T-helper 9 cell (primary cell): ENCODE data around the gene XPR1.
"Not testable (repeated sequence)": the region's sequence is repeated elsewhere in the genome, so short reads cannot be mapped to it uniquely, and the experiment has no call there.

Experiments used
- DNase-seq: peaks from one replicate; pipeline ENCODE4 v3.0.0-alpha.2; 2020

Gene XPR1

DNA sequence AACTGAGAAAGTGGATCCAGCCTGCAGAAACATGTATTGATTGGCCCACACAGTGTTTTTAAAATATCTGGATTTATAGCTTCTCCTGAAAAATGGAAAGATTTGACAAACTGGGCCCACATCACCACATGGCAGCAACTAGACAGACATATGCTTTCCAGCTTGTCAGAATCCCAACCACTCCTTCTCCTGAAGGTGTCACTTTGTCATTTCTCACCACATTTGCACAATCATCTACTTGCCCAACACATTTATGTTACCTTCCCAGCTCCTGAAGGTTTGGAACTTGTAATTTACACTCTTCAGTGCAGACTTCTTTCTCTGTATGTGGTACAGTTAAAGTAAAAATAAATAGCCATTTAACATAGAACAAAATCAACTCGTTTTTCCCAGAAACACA, 154.8 kb downstream of the XPR1 start:
- no peak for DNase-seq

DNA sequence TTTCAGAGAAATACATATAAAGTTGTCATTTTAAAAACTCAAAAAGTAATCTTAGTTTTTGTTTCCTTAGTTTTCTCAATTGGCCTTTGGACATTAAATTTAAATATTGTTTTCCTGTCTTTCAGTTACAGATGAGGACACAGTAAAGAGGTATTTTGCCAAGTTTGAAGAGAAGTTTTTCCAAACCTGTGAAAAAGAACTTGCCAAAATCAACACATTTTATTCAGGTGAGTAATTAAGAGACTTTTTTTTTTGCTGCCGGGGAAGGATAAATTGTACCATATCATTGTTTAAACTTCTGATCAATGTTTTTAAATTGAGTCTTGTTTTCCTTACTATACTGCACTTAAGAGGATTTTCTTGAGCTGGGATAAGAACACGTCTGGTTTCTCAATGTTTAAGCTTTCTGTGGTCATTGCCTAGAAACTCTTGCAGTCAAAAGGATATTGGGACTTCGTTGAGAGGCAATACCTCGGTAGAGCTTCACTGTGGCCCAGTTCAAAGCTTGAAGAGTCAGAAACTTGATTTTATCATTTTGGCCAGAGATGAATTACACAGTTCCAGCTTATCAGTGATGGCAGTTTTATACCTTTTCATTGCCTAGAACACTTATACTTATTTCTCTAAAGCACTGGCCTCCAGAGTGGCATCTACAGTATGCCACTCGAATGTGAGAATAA, 155.9 kb downstream of the XPR1 start:
- DNase-seq, result no peak

DNA sequence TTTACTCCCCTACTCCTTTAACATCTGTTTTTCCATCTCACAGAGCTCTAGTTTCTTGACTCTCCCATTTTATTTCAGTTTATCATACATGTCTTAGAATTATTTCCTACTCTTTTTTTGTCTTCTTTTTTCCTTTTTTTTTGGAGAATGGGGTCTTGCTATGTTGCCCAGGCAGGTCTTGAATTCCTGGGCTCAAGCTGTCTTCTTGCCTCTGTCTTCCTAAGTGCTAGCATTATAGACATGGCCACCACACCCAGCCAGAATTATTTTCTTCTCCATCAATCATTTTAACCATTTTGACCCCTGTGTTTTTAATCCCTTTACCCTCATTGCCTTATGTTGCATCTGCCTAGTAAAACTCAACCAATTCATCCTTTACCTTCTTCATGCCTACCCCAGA, 157.6 kb downstream of the XPR1 start:
- no peak for DNase-seq

DNA sequence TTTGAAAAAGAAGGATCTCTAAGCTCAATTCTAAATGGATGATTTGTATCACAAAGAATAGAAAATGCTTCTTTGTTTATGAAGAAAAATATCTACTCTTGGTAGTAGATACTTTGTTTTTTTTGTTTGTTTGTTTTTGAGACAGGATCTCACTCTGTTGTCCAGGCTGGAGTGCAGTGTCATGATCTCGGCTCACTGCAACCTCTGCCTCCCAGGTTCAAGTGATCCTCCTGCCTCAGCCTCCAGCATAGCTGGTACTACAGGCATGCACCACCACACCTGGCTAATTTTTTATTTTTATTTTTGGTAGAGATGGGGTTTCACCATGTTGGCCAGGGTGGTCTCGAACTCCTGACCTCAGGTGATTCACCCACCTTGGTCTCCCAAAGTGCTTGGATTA, 159.3 kb downstream of the XPR1 start:
- not testable (repeated sequence) for DNase-seq

DNA sequence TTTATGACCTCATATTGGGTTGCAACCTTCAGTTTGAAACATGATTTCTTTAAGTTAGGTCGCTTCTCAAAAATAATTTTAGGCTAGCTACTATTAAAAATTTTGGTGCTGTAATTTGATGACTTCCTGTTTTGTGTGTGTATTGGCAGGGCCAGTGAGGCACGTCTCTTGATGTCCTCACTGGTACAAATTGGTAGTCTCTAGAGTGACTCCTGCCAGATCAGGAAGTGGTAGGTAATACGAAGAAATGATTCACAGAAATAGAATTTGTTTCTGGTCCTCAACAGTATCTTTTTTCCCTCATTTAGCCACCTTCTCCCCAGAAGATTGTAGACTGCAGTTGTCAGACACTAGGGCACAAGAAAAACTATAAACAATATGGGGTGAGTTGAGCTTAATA, 160.0 kb downstream of the XPR1 start:
- DNase-seq, result no peak

DNA sequence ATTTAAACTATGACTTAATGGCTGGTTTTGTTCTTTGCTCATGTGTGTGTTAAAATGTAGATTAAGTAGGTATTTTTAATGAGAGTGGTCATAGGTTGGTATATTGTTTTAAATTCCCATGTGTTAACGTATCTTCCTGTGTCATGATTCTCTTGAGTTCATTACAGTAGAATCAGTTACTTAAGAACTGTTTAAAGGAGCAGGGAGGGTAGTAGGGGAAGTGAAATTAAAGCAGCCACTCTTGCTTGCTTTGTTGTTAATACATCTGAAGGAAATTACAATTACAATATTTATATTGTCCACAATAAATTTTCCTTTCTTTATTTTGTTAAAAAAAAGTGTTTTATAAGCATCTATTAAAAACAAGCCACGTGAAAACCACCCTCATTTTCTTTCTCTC, 161.6 kb downstream of the XPR1 start:
- DNase-seq, result no peak

DNA sequence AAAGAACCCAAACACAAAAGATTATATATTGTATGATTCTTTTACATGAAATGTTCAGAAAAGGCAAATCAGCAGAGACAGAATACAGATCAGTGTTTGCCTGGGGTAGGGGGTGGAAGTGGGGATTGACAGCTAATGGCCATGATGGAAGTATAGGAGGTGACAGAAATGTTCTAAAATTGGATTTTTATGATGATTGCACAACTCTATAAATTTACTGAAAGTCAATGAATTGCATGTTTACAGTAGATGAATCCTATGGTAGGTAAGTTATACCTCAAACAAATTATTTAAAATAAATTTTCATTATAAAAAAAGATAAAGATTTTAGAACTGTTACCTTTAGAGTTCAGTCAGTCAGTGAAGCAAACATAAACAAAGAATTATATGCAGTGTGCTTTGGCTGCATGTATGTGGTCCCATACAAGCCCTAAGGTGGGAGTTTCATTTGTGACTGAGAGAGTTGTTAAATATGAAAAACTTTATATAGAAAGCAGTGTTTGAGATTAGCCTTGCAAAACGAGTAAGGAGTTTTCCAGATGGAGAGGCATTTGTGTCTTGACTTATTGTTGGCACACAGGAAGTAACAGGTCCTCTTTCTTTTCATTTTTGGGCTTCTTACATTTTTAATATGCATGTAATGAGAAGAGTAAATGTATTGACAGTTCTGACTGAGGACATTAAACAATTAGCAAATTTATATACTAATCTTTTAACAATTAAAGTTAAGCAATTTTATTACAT, 165.2 kb downstream of the XPR1 start:
- no peak for DNase-seq

DNA sequence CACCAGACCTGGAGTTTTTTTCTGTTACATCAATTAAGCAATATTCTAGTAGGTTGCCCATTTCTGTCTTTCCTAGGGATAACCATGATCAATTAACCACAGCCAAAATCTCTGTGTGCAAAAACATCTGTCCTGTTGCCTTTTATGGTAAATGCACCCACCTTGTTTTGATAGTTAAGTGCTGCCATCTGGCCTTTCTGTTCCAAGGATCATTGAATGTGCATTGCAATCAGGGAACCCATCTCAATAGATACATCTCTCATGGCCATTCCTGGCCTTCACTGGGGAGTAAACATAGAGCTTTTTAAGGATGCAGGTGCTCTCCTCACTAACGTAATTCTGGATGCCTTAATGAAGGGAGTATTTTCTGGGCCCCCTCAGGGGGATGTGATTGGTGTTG, 169.1 kb downstream of the XPR1 start:
- no peak for DNase-seq

DNA sequence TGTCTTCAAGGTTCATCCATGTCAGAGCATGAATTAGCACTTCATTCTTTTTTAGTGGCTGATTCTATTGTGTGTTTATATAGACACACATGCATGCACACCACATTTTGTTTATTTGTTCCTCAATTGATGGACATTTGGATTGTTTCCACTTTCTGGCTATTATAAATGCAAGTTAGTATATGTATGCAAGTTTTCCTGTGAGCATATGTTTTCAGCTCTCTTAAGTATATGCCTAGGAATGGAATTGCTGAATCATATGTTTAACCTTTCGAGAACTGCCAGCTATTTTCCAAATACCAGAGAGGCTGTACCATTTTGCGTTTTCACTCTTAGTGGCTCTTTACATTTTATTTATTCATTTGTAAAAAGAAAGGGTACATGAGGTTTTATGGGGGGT, 171.0 kb downstream of the XPR1 start:
- no peak for DNase-seq

DNA sequence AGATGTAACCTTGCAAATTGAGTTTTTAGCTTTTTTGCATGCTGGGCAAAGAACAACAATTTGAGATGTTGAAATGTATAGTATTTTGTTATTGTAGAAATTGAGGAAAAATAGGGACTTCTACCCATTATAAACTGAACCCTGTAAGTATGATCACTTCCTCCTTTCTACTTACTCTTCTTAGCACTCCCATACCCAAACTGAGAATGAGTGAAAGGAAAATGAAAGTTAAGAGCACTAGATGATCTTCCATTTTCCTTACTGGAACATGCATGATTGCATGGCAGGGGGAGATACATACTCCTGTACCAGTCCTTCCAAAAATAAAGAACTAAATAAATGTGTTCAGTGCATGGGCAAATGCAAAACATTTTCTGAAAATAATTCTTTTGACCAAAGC, 173.5 kb downstream of the XPR1 start:
- DNase-seq, result no peak

DNA sequence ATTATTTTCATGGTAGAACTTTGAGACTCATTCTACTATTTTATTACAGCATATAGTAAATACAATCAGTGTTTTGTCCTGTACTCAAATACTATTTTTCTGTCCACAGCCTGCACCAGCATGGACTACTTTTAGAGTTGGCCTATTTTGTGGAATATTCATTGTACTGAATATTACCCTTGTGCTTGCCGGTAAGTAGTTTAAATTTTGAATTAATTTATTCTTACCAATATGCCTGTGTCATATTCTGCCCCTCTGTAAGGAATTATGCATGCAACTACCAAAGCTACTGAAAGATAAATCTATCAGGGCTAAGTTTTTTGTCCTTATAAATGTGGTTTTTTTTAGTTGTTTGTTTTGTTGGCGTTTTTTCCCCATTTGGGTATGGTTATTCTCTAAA, 179.5 kb downstream of the XPR1 start:
- DNase-seq, result no peak

DNA sequence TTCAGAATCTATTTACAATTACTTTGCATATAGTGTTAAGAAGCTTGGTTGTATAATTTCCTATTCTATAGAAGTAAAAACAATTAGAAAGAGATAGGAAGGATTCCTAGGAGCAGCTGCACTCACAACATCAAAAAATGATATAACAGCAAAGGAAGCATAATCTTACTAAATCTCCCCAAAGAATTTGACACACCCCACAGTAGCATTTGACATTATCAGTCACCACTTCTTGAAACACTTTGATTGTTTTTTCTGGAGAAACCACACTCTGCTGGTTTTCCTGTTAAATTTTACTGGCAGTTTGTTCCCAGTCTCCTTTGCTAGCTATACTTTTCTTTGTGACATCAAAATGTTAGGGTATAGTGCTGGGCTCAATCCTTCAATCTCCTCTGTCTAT, 180.1 kb downstream of the XPR1 start:
- no peak for DNase-seq

DNA sequence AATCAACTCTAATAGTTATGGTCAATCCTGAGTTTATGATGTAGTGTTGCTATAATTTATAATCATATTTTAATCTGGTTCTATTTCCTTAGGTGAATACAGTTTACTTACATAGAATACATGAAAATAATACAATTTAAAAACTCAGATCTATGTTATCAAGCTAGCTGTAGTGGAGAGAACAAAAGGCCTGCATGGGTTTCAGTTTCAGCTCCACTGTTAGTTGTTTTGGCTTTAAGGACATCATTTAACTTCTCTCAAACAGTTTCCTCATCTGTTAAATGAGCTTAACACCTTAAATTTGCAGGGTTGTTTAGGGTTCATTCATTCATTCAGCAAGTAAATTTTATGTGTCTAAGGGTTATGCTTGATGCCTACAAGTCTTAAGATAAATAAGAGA, 182.4 kb downstream of the XPR1 start:
- no peak for DNase-seq

DNA sequence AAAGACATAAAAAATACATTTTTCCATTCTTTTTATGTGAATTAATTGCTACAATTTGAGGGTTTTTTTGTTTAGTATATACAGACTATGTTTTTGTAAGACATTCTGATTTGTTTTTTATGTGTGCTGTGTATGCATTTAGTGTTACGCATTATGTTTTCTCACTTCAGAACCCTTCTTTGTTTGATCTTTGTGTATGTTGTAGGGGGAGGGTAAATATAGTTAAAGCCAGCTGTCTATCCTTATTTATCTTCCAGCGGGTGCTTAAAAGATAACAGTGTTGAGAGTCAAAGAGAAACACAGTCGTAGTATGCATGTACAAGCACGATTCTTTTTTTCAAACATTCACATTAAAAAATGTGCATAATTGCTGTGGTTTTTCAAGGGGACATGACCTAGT, 183.4 kb downstream of the XPR1 start:
- DNase-seq, result no peak

DNA sequence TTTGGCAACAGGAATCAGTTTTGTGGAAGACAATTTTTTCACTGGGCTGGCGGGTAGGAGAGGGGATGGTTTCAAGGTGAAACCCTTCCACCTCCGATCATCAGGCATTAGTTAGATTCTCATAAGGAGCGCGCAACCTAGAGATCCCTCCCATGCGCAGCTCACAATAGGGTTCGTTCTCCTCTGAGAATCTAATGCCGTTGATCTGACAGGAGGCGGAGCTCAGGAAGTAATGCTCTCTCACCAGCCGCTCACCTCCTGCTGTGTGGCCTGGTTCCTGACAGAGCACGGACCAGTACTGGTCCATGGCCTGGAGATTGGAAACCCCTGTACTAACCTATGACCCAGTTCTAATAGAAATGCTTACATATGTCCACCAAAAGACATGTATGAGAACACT, 184.3 kb downstream of the XPR1 start:
- DNase-seq, result no peak

DNA sequence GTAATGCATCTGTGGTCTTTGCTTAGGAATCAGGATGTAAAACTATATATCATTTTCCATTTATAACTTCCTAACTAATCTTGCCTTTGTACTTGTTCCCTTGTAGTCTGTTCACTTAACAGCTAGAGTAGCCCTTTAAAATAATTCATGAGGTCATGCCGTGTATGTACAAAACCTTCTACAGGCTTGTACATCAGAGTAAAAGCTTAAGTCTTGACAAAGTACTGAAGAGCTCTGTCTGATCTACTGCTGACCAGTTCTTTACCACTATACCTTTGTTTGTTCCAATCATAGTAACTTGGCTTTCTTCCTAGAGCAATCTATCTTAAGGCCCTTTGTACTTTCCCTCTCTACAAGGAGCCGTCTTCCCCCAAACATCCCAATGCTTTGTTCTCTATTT, 190.1 kb downstream of the XPR1 start:
- no peak for DNase-seq

DNA sequence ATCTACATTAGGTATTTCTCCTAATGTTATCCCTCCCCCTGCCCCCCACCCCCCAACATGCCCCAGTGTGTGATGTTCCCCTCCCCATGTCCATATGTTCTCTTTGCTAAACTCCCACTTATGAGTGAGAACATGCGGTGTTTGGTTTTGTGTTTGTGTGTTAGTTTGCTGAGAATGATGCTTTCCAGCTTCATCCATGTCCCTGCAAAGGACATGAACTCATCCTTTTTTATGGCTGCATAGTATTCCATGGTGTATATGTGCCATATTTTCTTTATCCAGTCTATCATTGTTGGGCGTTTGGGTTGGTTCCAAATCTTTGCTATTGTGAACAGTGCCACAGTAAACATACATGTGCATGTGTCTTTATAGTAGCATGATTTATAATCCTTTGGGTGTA, 199.7 kb downstream of the XPR1 start:
- not testable (repeated sequence) for DNase-seq

DNA sequence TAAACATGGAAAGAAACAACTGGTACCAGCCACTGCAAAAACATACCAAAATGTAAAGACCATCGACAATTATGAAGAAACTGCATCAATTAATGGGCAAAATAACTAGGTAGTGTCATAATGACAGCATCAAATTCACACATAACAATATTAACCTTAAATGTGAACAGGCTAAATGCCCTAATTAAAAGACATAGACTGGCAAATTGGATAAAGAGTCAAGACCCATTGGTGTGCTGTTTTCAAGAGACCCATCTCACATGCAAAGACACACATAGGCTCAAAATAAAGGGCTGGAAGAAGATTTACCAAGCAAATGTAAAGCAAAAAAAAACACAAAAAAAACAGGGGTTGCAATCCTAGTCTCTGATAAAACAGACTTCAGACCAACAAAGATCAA, 201.4 kb downstream of the XPR1 start:
- DNase-seq, result not testable (repeated sequence)

DNA sequence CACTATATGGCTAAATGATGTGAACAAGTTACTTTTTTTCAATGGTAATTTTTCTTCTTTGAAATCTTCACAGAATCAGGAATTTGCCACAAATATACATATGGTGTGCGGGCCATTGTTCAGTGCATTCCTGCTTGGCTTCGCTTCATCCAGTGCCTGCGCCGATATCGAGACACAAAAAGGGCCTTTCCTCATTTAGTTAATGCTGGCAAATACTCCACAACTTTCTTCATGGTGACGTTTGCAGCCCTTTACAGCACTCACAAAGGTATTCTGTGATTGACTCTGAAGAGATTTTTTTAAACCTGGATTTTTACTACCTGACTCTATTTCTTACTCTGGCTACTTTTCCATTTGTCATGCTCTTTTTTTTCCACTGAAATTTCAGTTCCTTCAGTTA, 204.6 kb downstream of the XPR1 start:
- no peak for DNase-seq

DNA sequence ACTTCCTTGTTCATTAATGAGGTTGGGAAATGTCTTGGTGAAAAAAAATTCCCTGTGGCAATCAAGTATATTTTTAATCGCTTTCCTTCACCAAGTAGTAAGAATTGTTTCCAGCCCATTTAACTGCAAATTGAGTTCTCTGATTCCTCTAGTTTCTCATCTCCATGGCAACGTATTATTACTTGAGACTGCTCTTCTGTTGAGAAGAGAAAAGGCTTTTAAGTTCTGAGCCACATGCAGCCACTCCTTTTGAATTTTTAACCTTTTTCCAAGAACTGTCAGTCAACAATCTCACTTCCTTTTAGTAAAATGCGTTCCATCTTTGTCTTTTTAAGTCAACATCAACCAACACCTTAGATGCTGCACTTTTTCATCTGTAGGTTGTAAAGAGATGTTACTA, 205.2 kb downstream of the XPR1 start:
- DNase-seq, result no peak

DNA sequence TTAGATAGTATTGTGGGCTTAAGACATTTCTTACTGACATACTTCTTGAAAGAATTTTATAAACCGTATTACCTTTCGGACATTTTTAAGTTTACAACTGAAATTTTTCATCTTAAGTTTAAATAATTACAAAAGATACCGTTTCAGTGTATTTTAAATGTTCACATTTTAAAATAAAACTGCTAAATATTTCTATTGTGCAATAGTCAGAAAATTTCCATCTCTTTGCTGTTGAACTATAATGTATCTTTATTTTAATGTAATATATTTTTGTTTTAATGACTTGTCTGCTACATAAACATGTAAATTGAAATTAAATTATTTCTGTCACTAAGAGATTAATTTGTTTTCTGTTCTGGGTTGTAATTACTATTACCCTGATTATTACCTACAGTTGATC, 206.7 kb downstream of the XPR1 start:
- DNase-seq, result no peak

DNA sequence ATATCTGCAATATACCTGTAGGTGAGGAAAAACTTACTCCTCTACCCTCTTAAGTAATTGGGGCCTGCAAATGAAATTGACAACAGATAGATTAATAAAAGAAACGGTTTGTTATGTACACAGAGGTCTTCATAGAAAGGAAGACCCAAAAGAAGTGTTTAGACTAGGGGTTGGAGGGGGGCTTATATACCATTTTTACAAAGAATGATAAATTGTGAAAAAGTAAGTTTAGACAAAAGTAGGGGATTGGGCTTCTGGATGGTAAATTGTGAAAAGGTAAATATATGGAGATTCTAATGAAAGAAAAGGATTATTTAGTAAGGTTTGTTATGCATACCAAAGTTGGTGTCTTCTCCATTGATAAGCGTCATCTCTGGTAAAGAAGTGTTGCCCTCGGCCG, 207.7 kb downstream of the XPR1 start:
- no peak for DNase-seq

DNA sequence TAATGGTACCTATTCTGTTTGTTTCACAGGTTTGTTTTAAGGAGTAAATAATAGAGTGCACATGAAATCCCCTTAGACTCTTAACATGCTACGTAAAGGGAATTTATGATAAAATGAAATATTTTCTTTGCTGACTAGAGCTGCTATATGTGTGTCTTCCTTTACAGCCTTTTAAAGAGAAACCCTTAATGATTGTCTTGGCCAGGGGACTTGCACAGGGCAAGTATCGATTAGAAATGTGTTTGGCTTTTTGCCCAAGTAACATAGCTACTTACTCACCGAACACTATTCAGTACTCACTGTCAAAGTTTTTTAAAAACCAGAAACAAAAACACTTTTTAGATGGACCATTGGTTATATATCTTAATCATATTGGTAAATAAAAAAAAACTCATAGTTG, 209.6 kb downstream of the XPR1 start:
- DNase-seq, result no peak

DNA sequence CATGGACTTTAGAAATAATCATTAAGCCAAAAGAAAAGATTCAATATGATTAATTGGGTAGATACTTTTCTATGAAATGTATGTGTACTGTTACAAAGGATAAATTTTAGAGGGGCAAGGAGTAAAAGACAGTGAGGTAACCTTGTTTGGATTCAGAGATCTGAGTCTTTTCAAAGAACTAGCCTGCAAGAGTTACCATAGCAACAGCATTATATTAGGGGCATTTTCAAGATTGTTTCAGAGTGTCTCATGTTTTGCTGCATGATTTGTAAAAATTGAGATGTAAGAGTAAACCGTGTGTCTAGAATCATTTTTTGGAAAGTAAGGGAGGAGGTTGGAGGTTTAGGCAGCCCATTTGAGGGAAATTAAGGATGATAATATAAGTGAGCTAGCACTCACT, 210.2 kb downstream of the XPR1 start:
- no peak for DNase-seq
